Loucy (cell line): ENCODE data around the gene KCNN3.

ENCODE experiments used
- H2AFZ ChIP-seq: fragments of 200-600 bp; sonication (generic); 2 replicates; pipeline ENCODE4 v1.6.0; 2016; ENCODE audit warnings: antibody characterized with exemption, mild to moderate bottlenecking, low read length, moderate library complexity
- H3F3A ChIP-seq: fragments of 200-600 bp; 2 replicates; pipeline ENCODE4 v1.6.0; 2016; ENCODE audit warnings: antibody characterized with exemption, low read depth, mild to moderate bottlenecking
- H3K27me3 ChIP-seq: fragments of 200-600 bp; sonication (generic); 2 replicates; pipeline ENCODE4 v1.6.1; 2014; ENCODE audit warnings: low read length, mild to moderate bottlenecking; ENCODE audit not compliant: insufficient read depth, poor library complexity, severe bottlenecking
- H3K36me3 ChIP-seq: fragments of 200-600 bp; sonication (generic); 2 replicates; pipeline ENCODE4 v1.6.1; 2016; ENCODE audit warnings: low read length; ENCODE audit not compliant: insufficient read depth
- H3K4me1 ChIP-seq: fragments of 200-600 bp; sonication (generic); 2 replicates; pipeline ENCODE4 v1.5.1; 2014; ENCODE audit warnings: low read length, mild to moderate bottlenecking; ENCODE audit not compliant: insufficient read depth, poor library complexity, severe bottlenecking
- H3K4me2 ChIP-seq: fragments of 200-600 bp; sonication (generic); 2 replicates; pipeline ENCODE4 v1.6.0; 2014; ENCODE audit warnings: antibody characterized with exemption, low read length, low read depth, mild to moderate bottlenecking; ENCODE audit not compliant: poor library complexity, severe bottlenecking
- H3K4me3 ChIP-seq: fragments of 200-600 bp; sonication (generic); 2 replicates; pipeline ENCODE4 v1.5.1; 2014; ENCODE audit warnings: low read length, mild to moderate bottlenecking, mixed read lengths; ENCODE audit not compliant: poor library complexity, severe bottlenecking
- H3K79me2 ChIP-seq: fragments of 200-600 bp; sonication (generic); 2 replicates; pipeline ENCODE4 v1.6.1; 2014; ENCODE audit warnings: low read length; ENCODE audit not compliant: insufficient read depth
- H3K9ac ChIP-seq: fragments of 200-600 bp; sonication (generic); 2 replicates; pipeline ENCODE4 v1.6.0; 2014; ENCODE audit warnings: mild to moderate bottlenecking, low read depth, low read length, moderate library complexity; ENCODE audit not compliant: poor library complexity, severe bottlenecking
- H3K9me2 ChIP-seq: fragments of 200-600 bp; sonication (generic); replicated peaks from 2 replicates; pipeline ENCODE4 v1.6.1; 2016; ENCODE audit warnings: low read depth, low read length, mixed read lengths
- H3K9me3 ChIP-seq: fragments of 200-600 bp; sonication (generic); 2 replicates; pipeline ENCODE4 v1.6.1; 2014; ENCODE audit warnings: mild to moderate bottlenecking, antibody characterized with exemption, low read length, low read depth; ENCODE audit not compliant: insufficient read depth
- H4K20me1 ChIP-seq: fragments of 200-600 bp; sonication (generic); 2 replicates; pipeline ENCODE4 v1.6.0; 2014; ENCODE audit warnings: antibody characterized with exemption, low read length, mild to moderate bottlenecking; ENCODE audit not compliant: insufficient read depth, poor library complexity, severe bottlenecking
- EZH2phosphoT487 ChIP-seq: fragments of 200-600 bp; IDR thresholded peaks from 2 replicates; pipeline ENCODE4 v1.6.1; 2018; ENCODE audit warnings: antibody characterized with exemption, mild to moderate bottlenecking, moderate library complexity, borderline replicate concordance
- TF ChIP-seq, protein P1 (sequence below): fragments of 200-600 bp; sonication (generic); conservative IDR thresholded peaks from 2 replicates; pipeline ENCODE4 v1.5.1; 2014; ENCODE audit warnings: mild to moderate bottlenecking, antibody characterized with exemption, low read length

The KCNN3 gene

DNA sequence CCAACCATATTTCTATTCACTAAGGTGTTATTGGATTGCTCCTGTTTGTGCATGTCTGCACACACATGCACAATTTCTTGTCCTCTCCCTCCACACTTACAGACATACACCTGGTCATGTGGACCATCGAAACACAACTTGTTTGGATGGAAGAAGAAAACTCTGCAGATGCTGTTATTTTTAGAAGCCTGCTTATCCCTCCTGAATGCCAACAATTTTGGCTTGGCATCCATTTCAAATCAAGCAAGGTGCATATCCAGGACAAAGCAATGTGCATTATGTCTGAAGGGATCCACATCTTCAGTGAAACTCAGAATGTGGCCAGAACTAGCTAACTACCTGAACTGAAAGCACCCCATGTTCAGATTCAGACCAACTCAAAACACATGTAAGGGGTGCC lies 163.2 kb downstream of the KCNN3 start:
- TF ChIP-seq, protein P1, sequence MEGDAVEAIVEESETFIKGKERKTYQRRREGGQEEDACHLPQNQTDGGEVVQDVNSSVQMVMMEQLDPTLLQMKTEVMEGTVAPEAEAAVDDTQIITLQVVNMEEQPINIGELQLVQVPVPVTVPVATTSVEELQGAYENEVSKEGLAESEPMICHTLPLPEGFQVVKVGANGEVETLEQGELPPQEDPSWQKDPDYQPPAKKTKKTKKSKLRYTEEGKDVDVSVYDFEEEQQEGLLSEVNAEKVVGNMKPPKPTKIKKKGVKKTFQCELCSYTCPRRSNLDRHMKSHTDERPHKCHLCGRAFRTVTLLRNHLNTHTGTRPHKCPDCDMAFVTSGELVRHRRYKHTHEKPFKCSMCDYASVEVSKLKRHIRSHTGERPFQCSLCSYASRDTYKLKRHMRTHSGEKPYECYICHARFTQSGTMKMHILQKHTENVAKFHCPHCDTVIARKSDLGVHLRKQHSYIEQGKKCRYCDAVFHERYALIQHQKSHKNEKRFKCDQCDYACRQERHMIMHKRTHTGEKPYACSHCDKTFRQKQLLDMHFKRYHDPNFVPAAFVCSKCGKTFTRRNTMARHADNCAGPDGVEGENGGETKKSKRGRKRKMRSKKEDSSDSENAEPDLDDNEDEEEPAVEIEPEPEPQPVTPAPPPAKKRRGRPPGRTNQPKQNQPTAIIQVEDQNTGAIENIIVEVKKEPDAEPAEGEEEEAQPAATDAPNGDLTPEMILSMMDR, result no peak
- no peak for TF ChIP-seq EZH2phosphoT487
- H3K9me3 ChIP-seq, result no peaks in the 10 kb centered on the region
- no peak overlapping the region for H3K4me3 ChIP-seq
- no peaks in the 10 kb centered on the region for H3K27me3 ChIP-seq
- H2AFZ ChIP-seq, result no peak overlapping the region
- H3K79me2 ChIP-seq, result no peaks in the 10 kb centered on the region
- H3K36me3 ChIP-seq, result no peaks in the 10 kb centered on the region
- no peak overlapping the region for H3K4me2 ChIP-seq
- no peaks in the 10 kb centered on the region for H4K20me1 ChIP-seq
- peaks cover 4% of the 10 kb centered on the region for H3K4me1 ChIP-seq
- no peak overlapping the region for H3K9ac ChIP-seq
- H3K9me2 ChIP-seq, result no peaks in the 10 kb centered on the region
- no peaks in the 10 kb centered on the region for H3F3A ChIP-seq

DNA sequence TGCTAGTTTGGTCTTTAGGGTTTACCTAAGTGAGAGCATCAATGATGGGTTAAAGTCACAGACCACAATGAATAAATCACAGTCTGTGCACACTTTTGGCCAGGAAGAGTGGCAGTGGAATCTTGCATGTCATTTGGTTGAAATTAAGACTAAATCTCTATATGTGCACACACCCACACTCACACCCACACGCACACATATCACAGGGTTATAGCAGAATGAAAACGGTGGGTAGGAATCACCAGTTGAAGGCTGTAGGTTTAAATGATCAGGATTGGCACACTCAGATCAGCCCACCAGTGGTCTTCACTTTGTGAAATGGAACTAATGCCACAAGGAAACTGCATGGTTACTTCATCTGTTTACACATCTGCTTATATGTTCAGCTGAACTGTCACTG lies 164.5 kb downstream of the KCNN3 start:
- Histone ChIP-seq H3K9me3 (no peaks in the 10 kb centered on the region), H3F3A (no peaks in the 10 kb centered on the region), H3K9ac (no peak overlapping the region), H3K9me2 (no peaks in the 10 kb centered on the region), H2AFZ (no peak overlapping the region), H3K27me3 (no peaks in the 10 kb centered on the region), H3K4me2 (no peak overlapping the region), H3K79me2 (no peaks in the 10 kb centered on the region), H3K4me3 (no peak overlapping the region), H3K4me1 (no peaks in the 10 kb centered on the region), H3K36me3 (no peaks in the 10 kb centered on the region), H4K20me1 (no peaks in the 10 kb centered on the region)
- TF ChIP-seq EZH2phosphoT487, result no peak
- TF ChIP-seq, protein P1, result no peak

DNA sequence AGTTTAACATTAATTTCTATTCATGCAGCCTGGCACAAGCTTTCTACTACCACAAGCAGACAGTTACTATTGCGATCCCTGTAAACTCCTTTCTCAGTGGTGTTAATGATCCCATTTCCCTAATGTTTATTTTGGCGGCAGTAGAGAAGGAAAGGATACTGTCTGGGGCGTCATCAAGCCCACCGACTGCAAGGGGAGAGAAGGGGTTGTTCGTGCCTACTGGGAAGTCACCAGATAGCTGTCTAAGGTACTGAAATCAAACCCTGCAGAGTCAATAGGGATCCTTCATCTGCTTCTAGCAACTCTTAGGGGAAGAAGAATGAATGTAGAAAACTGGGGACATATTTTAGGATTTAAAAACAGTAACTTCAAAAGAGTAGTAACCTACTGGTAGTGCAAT lies 166.9 kb downstream of the KCNN3 start:
- H3K4me2 ChIP-seq, result no peak overlapping the region
- H3K79me2 ChIP-seq, result no peaks in the 10 kb centered on the region

More for the DNA sequence above, 166.9 kb downstream of the KCNN3 start:
- no peak overlapping the region for H3K4me3 ChIP-seq
- no peak overlapping the region for H2AFZ ChIP-seq
- H3K4me1 ChIP-seq, result no peaks in the 10 kb centered on the region
- no peaks in the 10 kb centered on the region for H4K20me1 ChIP-seq
- H3K9me2 ChIP-seq, result no peaks in the 10 kb centered on the region
- no peaks in the 10 kb centered on the region for H3K36me3 ChIP-seq
- TF ChIP-seq, protein P1, result no peak
- no peak for TF ChIP-seq EZH2phosphoT487
- H3K9ac ChIP-seq, result no peak overlapping the region
- H3F3A ChIP-seq, result no peaks in the 10 kb centered on the region
- no peaks in the 10 kb centered on the region for H3K27me3 ChIP-seq
- H3K9me3 ChIP-seq, result no peaks in the 10 kb centered on the region
